Measurements from ENCODE around the gene B4GALT5. TPM values are rescaled to one million over a fixed set of nuclear protein-coding genes. Genes with fewer than 3 reads are reported as not detected.

Gene B4GALT5
- total and polyA plus RNA-seq, 2 donors from 2014 or later, result 21.4 to 73.3 TPM

DNA sequence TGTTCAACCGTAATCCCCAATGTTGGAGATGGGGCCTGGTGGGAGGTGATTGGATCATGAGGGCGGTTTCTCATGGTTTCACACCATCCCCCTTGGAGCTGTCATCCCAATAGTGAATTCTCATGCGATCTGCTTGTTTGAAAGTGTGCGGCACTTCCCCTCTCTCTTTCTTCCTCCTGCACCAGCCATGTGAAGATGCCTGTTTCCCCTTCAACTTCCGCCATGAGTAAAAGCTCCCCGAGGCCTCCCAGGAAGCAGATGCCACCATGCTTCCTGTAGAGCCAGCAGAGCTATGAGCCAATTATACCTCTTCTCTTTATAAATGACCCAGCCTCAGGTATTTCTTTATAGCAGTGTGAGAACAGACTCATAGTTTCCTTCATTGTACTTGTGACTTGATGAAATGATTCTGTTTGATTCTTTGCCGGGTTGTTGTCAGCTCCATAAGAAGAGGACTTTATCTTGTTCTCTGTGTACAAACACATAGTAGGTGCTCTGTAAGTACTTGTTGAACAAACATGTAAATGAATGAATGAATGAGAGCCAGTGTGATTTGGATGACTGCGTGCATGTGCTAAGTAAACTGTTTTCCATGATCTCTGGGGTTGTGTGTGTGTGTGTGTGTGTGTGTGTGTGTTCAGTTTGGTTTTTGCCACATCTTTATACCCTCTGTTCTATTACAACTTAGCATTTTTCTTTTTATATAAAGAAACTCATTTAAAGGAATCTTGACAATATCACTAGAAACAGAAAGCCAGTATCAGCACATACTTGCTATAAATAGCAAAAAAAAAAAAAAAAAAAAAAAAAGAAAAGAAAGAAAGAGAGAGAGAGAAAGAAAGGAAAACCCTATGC is 123.3 kb downstream of the B4GALT5 start:
- no peaks in the 10 kb centered on the region for H3K9me3 ChIP-seq (ENCODE audit: control insufficient read depth in 2 of 3, insufficient read depth in 1 of 3, low read length in 3 of 3)
- peak in 1 of 5 donors; percentile 3 for DNase-seq
- no peaks in the 10 kb centered on the region for H3K36me3 ChIP-seq (ENCODE audit: control insufficient read depth in 2 of 3, insufficient read depth in 3 of 3, low read length in 3 of 3)
- no peak overlapping the region for H3K27ac ChIP-seq (ENCODE audit: low read depth in 2 of 2, low read length in 2 of 2)
- H3K4me3 ChIP-seq (ENCODE audit: low read length in 3 of 3), result no peak overlapping the region
- FAIRE-seq, result no peak
- intact Hi-C loops (cut with DNase I), result no loop called here
- H3K9ac ChIP-seq (ENCODE audit: low read length in 3 of 3), result no peak overlapping the region
- peaks cover 0 to 4% (median 0%) of the 10 kb centered on the region in 3 donors for H3K4me1 ChIP-seq (ENCODE audit: control insufficient read depth in 2 of 3, insufficient read depth in 2 of 3, low read depth in 1 of 3, low read length in 3 of 3)
- H3K27me3 ChIP-seq (ENCODE audit: control insufficient read depth, insufficient read depth, low read length), result no peaks in the 10 kb centered on the region
- no peak for TF ChIP-seq CTCF (IDR thresholded peaks at IDR 0.05; ENCODE audit: borderline replicate concordance, extremely low read depth, insufficient read depth)

GRCh38 chr20:49589747-49590146 is 123.9 kb downstream of the B4GALT5 start:
- FAIRE-seq (no peak), DNase-seq (peak in 1 of 5 donors; percentile 35)
- no peak overlapping the region for H3K4me3 ChIP-seq (ENCODE audit: low read length in 3 of 3)
- peaks cover 0 to 4% (median 0%) of the 10 kb centered on the region in 3 donors for H3K4me1 ChIP-seq (ENCODE audit: control insufficient read depth in 2 of 3, insufficient read depth in 2 of 3, low read depth in 1 of 3, low read length in 3 of 3)
- no peaks in the 10 kb centered on the region for H3K27me3 ChIP-seq (ENCODE audit: control insufficient read depth, insufficient read depth, low read length)
- no peak for TF ChIP-seq CTCF (IDR thresholded peaks at IDR 0.05; ENCODE audit: borderline replicate concordance, extremely low read depth, insufficient read depth)
- H3K9me3 ChIP-seq (ENCODE audit: control insufficient read depth in 2 of 3, insufficient read depth in 1 of 3, low read length in 3 of 3), result no peaks in the 10 kb centered on the region
- intact Hi-C loops (cut with DNase I), result no loop called here
- H3K9ac ChIP-seq (ENCODE audit: low read length in 3 of 3), result no peak overlapping the region
- H3K27ac ChIP-seq (ENCODE audit: low read depth in 2 of 2, low read length in 2 of 2), result no peak overlapping the region
- no peaks in the 10 kb centered on the region for H3K36me3 ChIP-seq (ENCODE audit: control insufficient read depth in 2 of 3, insufficient read depth in 3 of 3, low read length in 3 of 3)

- Histone ChIP-seq H3K27ac (ENCODE audit: low read depth in 2 of 2, low read length in 2 of 2) (no peak overlapping the region), H3K9me3 (ENCODE audit: control insufficient read depth in 2 of 3, insufficient read depth in 1 of 3, low read length in 3 of 3) (no peaks in the 10 kb centered on the region), H3K27me3 (ENCODE audit: control insufficient read depth, insufficient read depth, low read length) (no peaks in the 10 kb centered on the region), H3K4me1 (ENCODE audit: control insufficient read depth in 2 of 3, insufficient read depth in 2 of 3, low read depth in 1 of 3, low read length in 3 of 3) (peaks cover 0 to 5% (median 0%) of the 10 kb centered on the region in 3 donors), H3K9ac (ENCODE audit: low read length in 3 of 3) (no peak overlapping the region), H3K4me3 (ENCODE audit: low read length in 3 of 3) (no peak overlapping the region), H3K36me3 (ENCODE audit: control insufficient read depth in 2 of 3, insufficient read depth in 3 of 3, low read length in 3 of 3) (no peaks in the 10 kb centered on the region)
- no peak for TF ChIP-seq CTCF (IDR thresholded peaks at IDR 0.05; ENCODE audit: borderline replicate concordance, extremely low read depth, insufficient read depth)
- intact Hi-C loops (cut with DNase I), result no loop called here
- FAIRE-seq (no peak), DNase-seq (peak in 4 of 5 donors; percentile 14 to 95 (median 82))
Observed at GRCh38 chr20:49587111-49587570, 126.5 kb downstream of the B4GALT5 start.
